ENCODE results near the gene OVOL3. TPM values are rescaled to one million over a fixed set of nuclear protein-coding genes. Genes with fewer than 3 reads are reported as not detected.

Gene OVOL3
- total RNA-seq, 2 donors from 2014 or later, result not detected

DNA sequence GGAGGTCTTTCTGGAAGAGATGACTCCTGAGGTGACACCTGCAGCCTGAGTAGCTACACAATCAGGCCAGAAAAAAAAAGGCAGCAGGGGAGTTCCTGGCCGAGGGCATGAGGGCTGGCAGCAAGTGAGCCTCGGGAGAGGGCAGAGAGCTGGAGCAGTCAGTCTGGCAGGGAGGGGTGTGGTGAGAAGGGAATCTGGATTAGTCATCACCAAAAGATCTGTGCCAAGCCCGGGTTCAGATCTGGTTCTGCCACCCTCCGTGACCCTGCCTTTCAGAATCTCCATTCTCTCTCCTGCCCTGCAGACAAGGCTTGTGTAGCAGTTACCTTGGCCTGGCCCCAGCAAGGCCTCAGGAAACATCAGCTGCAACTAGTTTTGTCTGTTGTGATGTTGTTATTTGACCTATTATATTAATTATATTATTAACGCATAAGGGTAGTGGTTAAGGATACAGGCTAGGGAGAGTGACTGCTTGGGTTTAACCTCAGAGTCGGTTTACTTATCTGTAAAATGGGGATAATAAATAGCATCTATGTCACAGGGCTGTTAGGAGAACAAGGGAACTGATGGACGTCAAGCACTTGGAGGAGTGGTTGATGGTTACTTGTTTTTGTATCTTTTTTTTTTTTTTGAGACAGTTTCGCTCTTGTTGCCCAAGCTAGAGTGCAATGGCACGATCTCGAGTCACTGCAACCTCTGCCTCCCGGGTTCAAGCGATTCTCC is 26.2 kb downstream of the OVOL3 start:
- peak; percentile 57 for ATAC-seq
- Histone ChIP-seq H3K4me1 (peaks cover 39% of the 10 kb centered on the region), H3K36me3 (replicated peaks in 1 of 2; ENCODE audit: insufficient read depth in 1 of 2, low read depth in 2 of 2) (no peaks in the 10 kb centered on the region), H3K4me3 (no peak overlapping the region), H3K27me3 (no peaks in the 10 kb centered on the region), H3K27ac (peak overlapping the region; percentile 59 to 84 (median 68)), H3K9me3 (no peaks in the 10 kb centered on the region)
- WGBS, 2 donors, result 47 to 53% methylated on average over 12 of the region's 12 CpGs
- intact Hi-C loops (cut with DNase I), result no loop called here
- DNase-seq, result peak; percentile 69 to 93 (median 82)
- TF ChIP-seq CTCF (IDR thresholded peaks at IDR 0.05), result no peak
- TF ChIP-seq POLR2A (IDR thresholded peaks at IDR 0.05), result peak in 2 of 3 donors; percentile 60 to 66

- Histone ChIP-seq H3K27me3 (no peaks in the 10 kb centered on the region), H3K4me1 (peaks cover 39% of the 10 kb centered on the region), H3K27ac (peak overlapping the region; percentile 97 to 99 (median 98)), H3K4me3 (peak overlapping the region in 1 of 2 donors; percentile 78), H3K9me3 (no peaks in the 10 kb centered on the region), H3K36me3 (replicated peaks in 1 of 2; ENCODE audit: insufficient read depth in 1 of 2, low read depth in 2 of 2) (peaks cover 0 to 11% of the 10 kb centered on the region in 2 donors)
- WGBS, 2 donors, result 49 to 54% methylated on average over 7 of the region's 7 CpGs
- TF ChIP-seq CTCF (IDR thresholded peaks at IDR 0.05) (no peak), POLR2A (IDR thresholded peaks at IDR 0.05) (no peak)
- DNase-seq (no peak), ATAC-seq (no peak)
- intact Hi-C loops (cut with DNase I), result no loop called here
These were observed 28.2 kb downstream of the OVOL3 start for GRCh38 chr19:36139120-36139472.

GRCh38 chr19:36139473-36140303 is 28.7 kb downstream of the OVOL3 start, which contains the start of gene CAPNS1:
CAPNS1 (plus strand) TSS chr19:36140066; CDS start chr19:36141012, 946 bp downstream.
- WGBS, 2 donors, result 0 to 1% methylated on average over 2 to 75 of the region's 75 CpGs
- Histone ChIP-seq H3K27me3 (no peaks in the 10 kb centered on the region), H3K36me3 (replicated peaks in 1 of 2; ENCODE audit: insufficient read depth in 1 of 2, low read depth in 2 of 2) (peaks cover 0 to 13% of the 10 kb centered on the region in 2 donors), H3K27ac (peak within 1 kb of the TSS; percentile 97 to 99 (median 98)), H3K9me3 (no peaks in the 10 kb centered on the region), H3K4me3 (peak within 1 kb of the TSS; percentile 78 to 89), H3K4me1 (peaks cover 39% of the 10 kb centered on the region)
- ATAC-seq (peak; percentile 90), DNase-seq (peak; percentile 97 to 99 (median 98))
- peak; percentile 94 to 98 (median 98) for TF ChIP-seq POLR2A (IDR thresholded peaks at IDR 0.05)
- peak in 4 of 7 experiments; percentile 7 to 30 (median 28) for TF ChIP-seq CTCF (IDR thresholded peaks at IDR 0.05)
- intact Hi-C loops (cut with DNase I), result no loop called here

GRCh38 chr19:36140304-36141038 is 29.5 kb downstream of the OVOL3 start:
- DNase-seq (peak; percentile 33 to 60 (median 41)), ATAC-seq (peak; percentile 13)
- peaks cover 39% of the 10 kb centered on the region for H3K4me1 ChIP-seq
- TF ChIP-seq POLR2A (IDR thresholded peaks at IDR 0.05) (no peak), CTCF (IDR thresholded peaks at IDR 0.05) (no peak)
- intact Hi-C loops (cut with DNase I), result no loop called here
- no peaks in the 10 kb centered on the region for H3K27me3 ChIP-seq
- peak overlapping the region; percentile 78 to 89 for H3K4me3 ChIP-seq
- H3K27ac ChIP-seq, result peak overlapping the region; percentile 97 to 99 (median 98)
- no peaks in the 10 kb centered on the region for H3K9me3 ChIP-seq
- WGBS, 2 donors, result 0% methylated on average over 11 to 31 of the region's 31 CpGs
- peaks cover 0 to 17% of the 10 kb centered on the region in 2 donors for H3K36me3 ChIP-seq (replicated peaks in 1 of 2; ENCODE audit: insufficient read depth in 1 of 2, low read depth in 2 of 2)
